GM19043 (cell line): ENCODE measurements around the gene RAB1B.

Experiments
- ATAC-seq: cut with Tn5 transposase; IDR thresholded peaks from one replicate; pipeline ENCODE4 v1.9.1; 2021; ENCODE audit warnings: low read depth; ENCODE audit not compliant: unreplicated experiment

The RAB1B gene

GRCh38 chr11:66268244-66268951 is at the start of gene RAB1B:
Gene RAB1B, plus strand, starts transcription at chr11:66268639. Its CDS starts 41 bp downstream, at chr11:66268680.
- peak; percentile 74 for ATAC-seq

DNA sequence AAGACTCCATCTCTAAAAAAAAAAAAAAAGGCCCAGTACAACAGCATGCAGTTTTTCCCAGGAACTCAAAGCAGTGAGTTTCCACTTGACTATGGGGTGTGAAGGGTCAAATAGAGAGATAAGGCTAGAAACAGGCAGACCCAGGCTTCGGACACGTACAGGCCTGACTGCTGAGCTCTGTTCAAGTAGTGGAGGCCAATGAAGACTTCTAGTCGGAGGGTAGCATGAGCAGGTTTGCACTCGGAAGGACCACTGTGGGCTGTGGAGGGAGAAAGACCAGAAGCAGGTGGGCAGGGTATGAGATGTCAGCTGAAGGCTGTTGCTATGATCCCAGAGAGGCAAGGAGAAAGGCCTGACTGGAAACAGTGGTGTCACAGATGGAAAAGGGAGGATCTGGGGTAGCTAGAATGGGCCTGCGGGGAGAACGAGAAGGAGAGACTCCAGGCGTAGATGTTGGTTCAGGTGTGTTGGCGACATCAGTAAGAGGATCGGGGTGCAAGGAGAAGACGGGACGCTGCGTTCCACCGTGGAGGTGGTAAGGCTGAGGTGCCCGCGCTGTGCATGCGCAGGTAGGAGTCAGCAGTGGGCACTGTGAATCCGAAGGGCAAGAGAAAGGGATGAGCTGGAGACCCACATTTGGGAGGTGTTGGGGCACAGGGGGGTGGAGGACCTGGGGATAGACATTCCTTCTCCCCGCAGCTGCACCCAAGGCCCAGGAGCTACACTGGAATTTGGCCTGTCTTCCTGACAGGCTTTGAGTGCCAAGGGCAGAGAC is 49.4 kb upstream of the RAB1B start:
- no peak for ATAC-seq

DNA sequence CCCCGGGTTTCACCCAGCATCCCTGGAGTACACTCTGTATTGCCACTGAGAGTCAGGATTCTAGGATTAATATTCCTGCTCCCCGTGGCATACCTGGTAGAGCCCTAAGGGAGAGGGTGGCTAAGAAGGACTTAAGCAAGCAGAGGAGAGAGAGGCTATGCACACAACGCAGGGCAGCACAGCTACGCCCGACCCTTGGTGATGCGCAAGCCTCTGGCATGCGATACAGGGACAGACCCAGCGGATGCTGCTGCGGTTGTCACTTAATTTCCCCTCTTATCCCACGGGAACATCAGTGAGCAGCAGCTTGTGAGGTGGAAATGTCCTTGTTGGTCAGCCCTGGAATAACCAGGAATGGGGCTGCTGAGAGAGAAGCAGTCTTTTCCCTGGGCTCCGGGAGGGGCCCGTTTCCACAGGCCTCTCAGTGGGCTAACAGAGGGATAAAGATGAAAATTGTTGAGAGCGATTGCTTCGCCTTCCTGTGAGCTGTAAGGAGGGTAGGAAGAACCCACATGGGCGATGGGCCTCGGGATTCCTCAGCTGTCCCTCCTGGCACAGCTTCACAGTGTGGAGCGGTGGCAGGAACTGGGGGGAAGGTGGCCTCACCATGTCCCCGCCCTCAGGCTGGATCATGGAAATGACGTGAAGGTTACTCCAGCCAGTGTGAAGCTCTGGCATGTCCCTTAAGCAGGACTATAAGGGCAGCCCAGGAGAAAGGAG is 48.4 kb upstream of the RAB1B start:
- ATAC-seq = no peak

DNA sequence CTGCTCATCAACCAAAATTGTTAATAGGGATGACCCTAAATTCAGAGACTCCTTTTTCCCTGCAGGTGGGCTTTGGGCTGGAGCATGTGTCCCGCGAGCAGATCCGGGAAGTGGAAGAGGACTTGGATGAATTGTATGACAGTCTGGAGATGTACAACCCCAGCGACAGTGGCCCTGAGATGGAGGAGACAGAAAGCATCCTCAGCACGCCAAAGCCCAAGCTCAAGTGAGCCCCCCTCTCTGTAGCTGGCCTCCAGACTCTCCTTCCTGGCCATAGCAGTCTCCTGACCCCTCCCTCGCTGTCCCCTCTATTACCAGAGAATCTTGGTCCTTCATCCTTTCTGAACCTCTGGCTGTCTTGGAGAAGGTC is 47.9 kb upstream of the RAB1B start:
- no peak for ATAC-seq

- ATAC-seq = no peak
These were observed 47.4 kb upstream of the RAB1B start for GRCh38 chr11:66221012-66221411.

DNA sequence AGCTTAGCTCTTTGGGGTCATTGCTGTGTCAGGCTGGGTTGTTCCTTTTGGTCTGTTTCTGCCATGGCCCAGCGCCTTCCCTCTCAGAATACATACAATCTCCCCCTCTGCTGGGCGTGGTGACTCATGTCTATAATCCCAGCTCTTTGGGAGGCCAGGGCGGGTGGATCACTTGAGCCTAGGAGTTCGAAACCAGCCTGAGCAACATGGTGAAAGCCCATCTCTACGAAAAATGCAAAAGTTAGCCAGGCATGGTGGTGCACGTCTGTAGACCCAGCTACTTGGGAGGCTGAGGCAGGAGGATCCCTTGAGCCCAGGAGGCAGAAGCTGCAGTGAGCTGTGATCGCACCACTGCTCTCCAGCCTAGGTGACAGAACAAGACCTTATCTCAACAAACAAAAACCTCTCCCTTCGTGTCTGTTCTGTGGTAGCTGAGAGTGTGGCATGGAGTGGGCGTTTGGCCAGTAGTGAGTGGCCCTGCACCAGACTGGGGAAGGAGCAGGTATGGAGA is 46.7 kb upstream of the RAB1B start:
- ATAC-seq = no peak

DNA sequence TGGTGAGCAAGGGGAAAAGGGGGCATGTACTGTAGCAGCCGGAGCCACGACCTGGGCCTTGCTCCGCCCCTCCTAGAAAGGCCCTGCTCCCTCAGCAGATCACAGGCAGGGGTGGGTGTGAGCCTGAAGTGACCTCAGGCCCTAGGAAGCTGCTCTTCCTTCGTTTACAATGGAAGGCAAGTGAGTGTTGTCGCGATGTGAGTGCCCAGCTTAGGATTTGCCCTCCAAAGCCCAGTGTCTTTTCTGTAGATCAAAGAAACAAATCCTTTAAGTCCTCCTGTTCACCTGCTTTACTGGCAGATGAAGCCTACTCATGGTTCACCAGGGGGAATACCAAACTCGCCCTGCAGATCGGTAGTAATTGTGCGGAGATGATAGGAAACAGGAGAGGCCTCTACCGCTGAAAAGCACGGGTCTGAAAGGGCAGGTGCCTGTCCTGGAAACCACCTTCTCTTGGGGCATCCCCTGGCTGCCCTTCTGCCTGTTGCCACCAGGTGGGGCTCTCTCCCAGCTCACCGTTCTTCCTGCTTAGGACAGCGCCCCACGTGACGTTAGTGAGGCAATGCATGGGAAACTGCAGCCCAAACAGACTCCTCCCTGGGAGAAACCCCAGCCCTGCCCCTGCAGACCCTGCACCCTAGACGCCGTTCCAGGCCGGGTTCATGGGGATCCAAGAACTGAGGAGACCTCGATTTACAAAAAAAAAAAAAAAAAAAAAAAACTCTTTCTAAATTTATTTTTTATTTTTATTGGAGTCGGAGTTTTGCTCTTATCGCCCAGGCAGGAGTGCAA is 45.9 kb upstream of the RAB1B start:
- ATAC-seq = peak; percentile 78

- ATAC-seq = no peak
These were observed 44.1 kb upstream of the RAB1B start for GRCh38 chr11:66224226-66224855.

DNA sequence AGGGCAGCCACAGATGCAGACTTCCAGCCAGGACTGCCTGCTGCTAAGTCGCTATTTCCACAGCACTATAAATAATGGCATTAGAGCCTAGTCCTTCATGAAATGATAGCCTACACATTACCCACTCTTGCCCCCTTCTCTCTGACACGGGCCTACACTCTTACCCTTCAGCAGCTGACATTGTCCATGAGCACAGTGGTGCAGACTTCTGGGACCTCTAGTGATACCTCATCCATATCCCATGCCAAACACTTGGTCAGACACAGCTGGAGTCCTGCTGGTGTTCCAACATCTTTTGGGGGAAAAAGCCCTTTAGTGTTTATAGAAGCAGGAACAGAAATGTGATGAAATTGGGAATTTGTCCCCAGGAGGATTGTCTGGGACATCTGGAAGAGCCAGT is 43.4 kb upstream of the RAB1B start:
- no peak for ATAC-seq

DNA sequence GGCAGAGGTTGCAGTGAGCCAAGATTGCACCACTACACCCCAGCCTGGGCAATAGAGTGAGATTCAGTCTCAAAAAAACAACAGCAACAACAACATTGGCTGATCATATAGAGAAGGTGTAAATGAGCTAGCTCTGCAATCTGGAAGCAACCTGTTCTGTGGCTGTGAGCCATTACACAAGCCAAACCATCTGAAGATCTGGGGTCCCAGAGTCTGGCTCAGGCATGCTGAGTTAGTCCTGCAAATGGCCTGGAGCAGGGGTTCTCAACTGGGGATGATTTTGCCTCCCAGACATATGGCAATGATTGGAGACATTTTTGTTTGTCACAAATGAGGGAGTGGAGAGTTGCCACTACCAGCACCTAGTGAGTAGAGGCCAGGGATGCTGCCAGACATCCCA is 42.3 kb upstream of the RAB1B start:
- no peak for ATAC-seq

- no peak for ATAC-seq
These were observed 40.7 kb upstream of the RAB1B start for GRCh38 chr11:66227700-66228099.

GRCh38 chr11:66228521-66228920 is 39.9 kb upstream of the RAB1B start:
- ATAC-seq = no peak

DNA sequence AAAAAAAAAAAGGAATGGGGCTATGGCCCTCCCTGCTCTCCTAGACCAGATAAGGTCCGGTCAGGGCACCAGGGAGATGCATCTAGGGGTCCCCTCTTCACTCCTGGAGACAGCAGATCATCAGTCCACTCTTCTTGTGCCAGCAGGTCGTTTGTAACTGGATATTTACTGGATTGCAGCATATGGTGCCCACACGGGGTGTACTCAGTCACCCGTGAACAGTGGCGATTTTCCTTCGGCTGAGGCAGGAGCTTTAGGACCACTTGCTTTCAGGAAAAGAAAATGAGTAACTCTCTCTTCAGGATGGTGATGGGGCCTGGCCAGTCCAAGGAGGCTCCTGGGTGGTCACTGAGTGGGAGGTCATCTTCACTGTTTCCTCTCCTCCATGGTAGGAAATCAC is 38.3 kb upstream of the RAB1B start:
- no peak for ATAC-seq

- no peak for ATAC-seq
These were observed 37.5 kb upstream of the RAB1B start for GRCh38 chr11:66230978-66231377.

DNA sequence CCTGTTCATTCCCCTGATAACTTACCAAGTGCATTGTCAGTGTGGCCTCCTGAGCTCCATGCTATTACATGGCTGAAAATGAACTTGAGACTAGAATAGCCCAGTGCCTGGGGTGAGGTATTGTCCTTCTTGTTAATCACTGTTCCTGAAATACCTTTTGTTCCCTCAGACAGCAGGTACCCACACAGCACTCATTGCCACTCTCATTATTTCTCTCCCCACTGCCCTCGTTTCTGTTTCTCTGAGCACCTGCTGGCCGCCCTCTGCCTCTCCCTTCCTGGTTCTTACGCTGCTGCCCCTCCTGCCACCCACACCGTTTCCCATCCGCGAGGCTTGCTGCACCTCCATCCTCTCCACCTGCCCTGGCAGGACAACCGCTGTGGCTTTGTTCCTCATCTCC is 36.9 kb upstream of the RAB1B start:
- ATAC-seq = no peak

- ATAC-seq = no peak
These were observed 35.7 kb upstream of the RAB1B start for GRCh38 chr11:66232769-66233168.

DNA sequence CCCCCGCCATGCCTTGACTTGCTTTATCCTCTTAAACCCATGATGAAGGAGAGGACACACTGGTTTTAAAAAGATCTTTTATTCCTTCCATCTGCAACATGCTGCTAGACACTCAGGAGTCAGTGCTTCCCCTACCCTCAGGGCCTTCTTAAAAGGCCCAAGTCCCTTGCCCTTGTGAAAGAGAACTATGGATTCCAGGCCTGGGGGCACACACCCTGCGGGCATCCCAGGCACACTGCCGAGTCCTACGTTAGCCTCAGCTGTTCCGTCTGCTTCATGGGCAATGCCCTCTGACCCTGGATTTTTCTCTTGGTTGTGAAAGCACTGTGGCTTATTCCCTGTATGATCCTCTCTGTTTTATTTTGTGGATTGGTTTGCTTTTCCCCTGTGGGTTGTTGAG is 35.1 kb upstream of the RAB1B start:
- no peak for ATAC-seq

DNA sequence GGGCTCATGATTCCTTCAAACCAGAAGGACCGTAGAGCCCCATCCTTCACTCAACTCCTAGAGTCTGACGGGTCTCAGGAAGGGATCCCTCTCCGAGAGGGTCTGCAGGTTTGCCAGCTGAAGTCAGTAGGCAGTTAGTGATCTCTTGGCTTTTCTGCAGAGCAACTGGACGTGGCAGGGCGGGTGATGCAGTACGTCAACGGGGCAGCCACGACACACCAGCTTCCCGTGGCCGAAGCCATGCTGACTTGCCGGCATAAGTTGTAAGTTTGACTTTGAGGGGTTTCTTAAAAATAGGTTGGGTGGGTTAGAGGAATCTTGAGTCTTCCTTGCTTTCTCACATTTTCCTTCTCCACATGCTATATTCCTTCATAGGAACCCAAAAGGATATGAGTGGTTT is 33.3 kb upstream of the RAB1B start:
- no peak for ATAC-seq

GRCh38 chr11:66237867-66238266 is 30.6 kb upstream of the RAB1B start:
- ATAC-seq = no peak

- ATAC-seq = no peak
These were observed 29.5 kb upstream of the RAB1B start for GRCh38 chr11:66238786-66239413.
